ENCODE measurements around the gene SLC25A40.

DNA sequence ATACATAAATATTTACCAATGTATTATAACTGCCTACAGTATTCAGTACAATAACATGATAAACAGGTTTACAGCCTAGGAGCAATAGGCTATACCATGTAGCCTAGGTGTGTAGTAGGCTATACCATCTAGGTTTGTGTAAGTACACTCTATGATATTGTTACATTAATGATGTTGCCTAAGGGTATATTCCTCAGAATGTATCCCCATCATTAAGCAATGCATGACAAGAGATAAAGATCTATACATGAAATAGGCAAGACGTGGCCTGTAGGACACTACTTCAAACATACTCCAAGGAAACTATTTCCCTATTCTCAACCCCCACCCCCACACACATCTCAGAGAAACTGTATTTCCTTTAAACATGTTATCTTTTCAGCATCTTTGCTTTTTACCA lies 42.6 kb upstream of the SLC25A40 start:
- TF ChIP-seq, protein P1, sequence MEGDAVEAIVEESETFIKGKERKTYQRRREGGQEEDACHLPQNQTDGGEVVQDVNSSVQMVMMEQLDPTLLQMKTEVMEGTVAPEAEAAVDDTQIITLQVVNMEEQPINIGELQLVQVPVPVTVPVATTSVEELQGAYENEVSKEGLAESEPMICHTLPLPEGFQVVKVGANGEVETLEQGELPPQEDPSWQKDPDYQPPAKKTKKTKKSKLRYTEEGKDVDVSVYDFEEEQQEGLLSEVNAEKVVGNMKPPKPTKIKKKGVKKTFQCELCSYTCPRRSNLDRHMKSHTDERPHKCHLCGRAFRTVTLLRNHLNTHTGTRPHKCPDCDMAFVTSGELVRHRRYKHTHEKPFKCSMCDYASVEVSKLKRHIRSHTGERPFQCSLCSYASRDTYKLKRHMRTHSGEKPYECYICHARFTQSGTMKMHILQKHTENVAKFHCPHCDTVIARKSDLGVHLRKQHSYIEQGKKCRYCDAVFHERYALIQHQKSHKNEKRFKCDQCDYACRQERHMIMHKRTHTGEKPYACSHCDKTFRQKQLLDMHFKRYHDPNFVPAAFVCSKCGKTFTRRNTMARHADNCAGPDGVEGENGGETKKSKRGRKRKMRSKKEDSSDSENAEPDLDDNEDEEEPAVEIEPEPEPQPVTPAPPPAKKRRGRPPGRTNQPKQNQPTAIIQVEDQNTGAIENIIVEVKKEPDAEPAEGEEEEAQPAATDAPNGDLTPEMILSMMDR (IDR thresholded peaks at IDR 0.05; ENCODE audit: borderline replicate concordance, extremely low read depth, low read length, poor library complexity, severe bottlenecking), result no peak
- no peak for TF ChIP-seq EZH2 (IDR thresholded peaks at IDR 0.05; ENCODE audit: borderline replicate concordance, low read depth, low read length, severe bottlenecking)

Data from DND-41 (cell line).